Mucosa of descending colon (tissue), 3 donors: ENCODE measurements around the gene TUBA4A. TPM values are rescaled to one million over a fixed set of nuclear protein-coding genes. Genes with fewer than 3 reads are reported as not detected.
A peak's percentile ranks its signal among the peaks of the same experiment; 100 is the strongest.

Experiments used
- ATAC-seq: fragments of 200-7000 bp; cut with Tn5 transposase; one replicate; pipeline ENCODE4 v1.9.1; 2020; ENCODE audit warnings: mild to moderate bottlenecking, moderate library complexity
- DNase-seq, 3 donors: peaks; one replicate each; pipeline ENCODE4 v3.0.0-alpha.2; 2020
- H3K36me3 ChIP-seq: fragments of 200-600 bp; one replicate; pipeline ENCODE4 v1.8.0; 2021; ENCODE audit warnings: low read depth, mild to moderate bottlenecking
- H3K4me1 ChIP-seq: fragments of 200-600 bp; one replicate; pipeline ENCODE4 v1.8.0; 2021; ENCODE audit warnings: low read depth, mild to moderate bottlenecking
- H3K4me3 ChIP-seq: fragments of 200-600 bp; one replicate; pipeline ENCODE4 v1.8.0; 2021; ENCODE audit warnings: mild to moderate bottlenecking
- H3K9me3 ChIP-seq: fragments of 200-600 bp; one replicate; pipeline ENCODE4 v1.8.0; 2021; ENCODE audit warnings: mild to moderate bottlenecking
- intact Hi-C, 2 donors: fragments of 100-400 bp; cut with DNase I in 1 of 2; cut with micrococcal nuclease in 1 of 2; formaldehyde crosslinking; loops; one replicate each; pipeline versions ENCODE4 v1.11.0 to v1.11.1; 2022; cut with DNase I, micrococcal nuclease
- total RNA-seq, 3 donors: library from RNA; stranded (reverse); fragmentation: NEBNext Ultra II Directional in 2 of 3; extraction: Animal tissue kit (Norgen Biotek cat#: 25700) in 2 of 3; gene quantifications; one replicate each; pipeline versions ENCODE4 v1.2.1 to v1.2.4, GENCODE V29; 2021 to 2023
- TF ChIP-seq, protein P1 (sequence below): fragments of 200-600 bp; IDR thresholded peaks from one replicate; pipeline ENCODE4 v1.8.0; 2022; ENCODE audit warnings: antibody characterized with exemption, mild to moderate bottlenecking
- donor health status: DM: no; HTN: no; CAD: no; lungs with moderate emphysema.
- donor health status: DM: no; HTN: no; CAD: no.
- donor health status: DM: no; HTN: yes; CAD: no.

The TUBA4A gene
- total RNA-seq, 3 donors from 2014 or later = 69.7 to 75.3 (median 75.0) TPM

DNA sequence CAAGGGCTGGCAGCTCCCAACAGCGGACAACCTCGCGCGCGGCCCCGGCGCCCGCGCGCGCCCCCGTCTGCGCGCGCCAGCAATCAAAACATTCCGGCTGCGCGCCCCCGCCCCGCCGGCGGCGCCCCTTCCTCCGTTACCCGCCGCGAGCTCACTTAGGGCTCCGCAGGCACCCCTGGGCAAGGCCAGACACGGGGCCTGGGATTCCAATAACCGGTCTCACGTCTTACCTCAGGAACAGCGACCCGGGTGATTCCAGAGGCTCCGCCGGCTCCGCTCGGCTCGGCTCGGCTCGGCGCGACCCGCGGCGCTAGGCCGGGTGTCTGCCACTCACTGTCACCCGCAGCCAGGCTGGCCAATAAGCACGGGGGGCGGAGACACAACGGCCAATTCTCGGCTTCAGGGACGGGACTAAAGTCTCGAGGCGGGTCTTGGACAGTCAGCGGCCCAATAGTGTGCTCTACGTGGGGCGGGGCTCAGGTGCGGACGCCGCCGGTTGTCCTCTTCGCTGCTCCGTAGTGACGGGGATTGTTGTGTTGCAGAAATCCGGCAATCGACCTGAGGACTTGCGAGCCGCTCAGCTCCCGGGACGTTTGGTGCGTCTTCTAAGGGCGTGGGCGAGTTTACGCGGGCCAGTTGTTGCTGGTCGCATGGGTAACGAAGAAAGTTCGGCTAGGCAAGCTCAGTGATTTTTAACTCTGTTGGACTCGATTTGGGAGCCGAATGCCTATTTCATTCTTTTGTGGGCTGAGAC, 24.2 kb downstream of the TUBA4A start, which contains the start of the genes ANKZF1 and ATG9A:
ANKZF1 (plus strand) TSS at position 502 of the 754 bp plus-strand sequence. CDS start 452 bp downstream, outside the sequence.
ATG9A (minus strand) TSS at position 332 of the 754 bp plus-strand sequence. CDS start 1,612 bp downstream, outside the sequence.
- Histone ChIP-seq H3K9me3 (no peaks in the 10 kb centered on the region), H3K36me3 (no peaks in the 10 kb centered on the region), H3K4me3 (peak within 1 kb of the TSS; percentile 46), H3K4me1 (peaks cover 20% of the 10 kb centered on the region)
- peak; percentile 98 to 99 (median 99) for DNase-seq
- peak; percentile 96 for ATAC-seq
- TF ChIP-seq, protein P1, sequence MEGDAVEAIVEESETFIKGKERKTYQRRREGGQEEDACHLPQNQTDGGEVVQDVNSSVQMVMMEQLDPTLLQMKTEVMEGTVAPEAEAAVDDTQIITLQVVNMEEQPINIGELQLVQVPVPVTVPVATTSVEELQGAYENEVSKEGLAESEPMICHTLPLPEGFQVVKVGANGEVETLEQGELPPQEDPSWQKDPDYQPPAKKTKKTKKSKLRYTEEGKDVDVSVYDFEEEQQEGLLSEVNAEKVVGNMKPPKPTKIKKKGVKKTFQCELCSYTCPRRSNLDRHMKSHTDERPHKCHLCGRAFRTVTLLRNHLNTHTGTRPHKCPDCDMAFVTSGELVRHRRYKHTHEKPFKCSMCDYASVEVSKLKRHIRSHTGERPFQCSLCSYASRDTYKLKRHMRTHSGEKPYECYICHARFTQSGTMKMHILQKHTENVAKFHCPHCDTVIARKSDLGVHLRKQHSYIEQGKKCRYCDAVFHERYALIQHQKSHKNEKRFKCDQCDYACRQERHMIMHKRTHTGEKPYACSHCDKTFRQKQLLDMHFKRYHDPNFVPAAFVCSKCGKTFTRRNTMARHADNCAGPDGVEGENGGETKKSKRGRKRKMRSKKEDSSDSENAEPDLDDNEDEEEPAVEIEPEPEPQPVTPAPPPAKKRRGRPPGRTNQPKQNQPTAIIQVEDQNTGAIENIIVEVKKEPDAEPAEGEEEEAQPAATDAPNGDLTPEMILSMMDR = no peak
- intact Hi-C loops = no loop called here

DNA sequence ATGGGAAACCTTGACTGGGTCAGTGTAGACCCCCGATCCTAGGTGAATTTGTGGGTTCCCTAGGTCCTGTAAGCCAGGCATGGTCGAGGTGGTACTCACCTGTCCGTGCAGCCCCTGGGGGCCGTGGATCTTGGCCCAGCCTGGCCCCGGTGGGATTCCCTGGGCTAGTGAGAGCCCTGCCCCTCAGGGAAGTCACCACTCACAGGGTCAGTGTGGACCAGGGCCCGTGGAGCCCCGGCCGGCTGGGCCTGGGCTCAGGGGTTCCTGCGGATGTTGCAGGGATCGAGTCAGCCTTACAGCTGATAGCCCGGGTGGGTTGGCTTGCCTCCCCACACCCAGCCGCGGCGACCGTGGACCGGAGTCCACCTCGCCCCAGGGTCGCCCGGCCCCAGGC, 24.8 kb downstream of the TUBA4A start:
- Histone ChIP-seq H3K4me3 (peak overlapping the region; percentile 46), H3K36me3 (peaks cover 5% of the 10 kb centered on the region), H3K9me3 (no peaks in the 10 kb centered on the region), H3K4me1 (peaks cover 20% of the 10 kb centered on the region)
- no peak for ATAC-seq
- DNase-seq = no peak
- TF ChIP-seq, protein P1 = no peak
- intact Hi-C loops = no loop called here

DNA sequence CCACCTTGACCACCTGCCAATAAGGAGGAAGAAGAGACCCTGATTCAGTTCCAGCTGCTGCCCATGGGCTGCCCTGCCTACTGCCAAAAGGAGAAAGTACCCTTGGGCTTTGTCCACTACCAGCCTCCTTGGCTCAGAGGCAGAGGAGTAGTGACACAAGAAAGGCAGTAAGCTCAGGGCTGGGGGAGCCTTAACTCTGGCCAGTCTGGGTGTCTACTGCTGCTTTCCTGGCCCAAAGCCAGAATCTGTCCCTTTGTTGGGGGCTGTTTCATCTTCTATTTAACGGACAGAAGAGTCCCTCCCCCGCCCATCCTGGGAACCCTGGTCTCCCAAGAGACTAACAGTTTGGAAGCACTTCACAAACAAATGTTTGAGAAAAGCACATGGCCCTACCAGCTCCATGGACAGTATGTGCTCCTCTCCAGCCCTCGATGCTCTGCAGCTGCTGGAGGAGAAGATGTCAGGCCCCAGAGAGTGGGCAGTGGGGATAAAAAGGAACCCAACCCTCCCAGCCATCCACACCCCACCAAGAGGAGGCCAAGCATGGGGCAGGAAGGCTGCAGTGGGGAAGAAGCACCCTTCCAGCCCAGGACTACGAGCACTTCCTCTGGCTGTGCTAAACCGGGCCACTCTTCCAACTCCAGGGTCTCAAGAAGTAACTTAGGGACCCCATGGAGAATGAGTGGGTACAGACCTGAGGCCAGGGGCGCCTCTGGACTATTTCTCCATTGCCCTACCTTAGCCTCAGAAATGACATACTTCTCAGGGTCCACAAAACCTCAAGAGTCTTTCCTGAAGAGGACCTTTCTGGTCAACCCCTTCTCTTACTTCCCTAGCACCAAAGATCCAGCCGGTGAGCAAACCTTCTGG, 25.4 kb downstream of the TUBA4A start:
- Histone ChIP-seq H3K36me3 (peaks cover 8% of the 10 kb centered on the region), H3K4me3 (peak overlapping the region; percentile 46), H3K4me1 (peaks cover 20% of the 10 kb centered on the region), H3K9me3 (no peaks in the 10 kb centered on the region)
- intact Hi-C loops = no loop called here
- peak in 1 of 3 donors; percentile 32 for DNase-seq
- no peak for ATAC-seq
- TF ChIP-seq, protein P1 = no peak

DNA sequence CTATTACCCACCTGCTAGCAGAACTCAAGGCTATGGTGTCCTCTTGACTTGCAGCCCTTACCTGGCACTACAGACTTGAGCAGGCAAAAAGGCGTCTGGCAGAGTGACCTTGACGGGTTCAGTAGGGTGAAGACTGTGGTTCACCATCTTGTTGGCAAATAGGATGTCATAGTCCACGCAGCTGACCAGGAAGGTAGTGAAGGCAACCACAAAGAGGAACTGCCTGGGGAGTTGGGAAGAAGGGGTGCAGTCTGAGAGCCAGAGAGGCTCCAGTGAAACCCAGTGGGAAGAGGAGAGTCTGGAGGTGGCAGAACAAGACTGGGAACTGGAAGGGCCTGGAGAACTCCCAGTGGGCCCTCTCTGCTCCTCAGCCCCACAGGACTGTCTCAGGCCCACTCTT, 28.4 kb downstream of the TUBA4A start:
- Histone ChIP-seq H3K4me3 (no peak overlapping the region), H3K9me3 (no peaks in the 10 kb centered on the region), H3K4me1 (peaks cover 9% of the 10 kb centered on the region), H3K36me3 (peaks cover 10% of the 10 kb centered on the region)
- DNase-seq (no peak), ATAC-seq (no peak)
- intact Hi-C loops = no loop called here
- TF ChIP-seq, protein P1 = no peak

DNA sequence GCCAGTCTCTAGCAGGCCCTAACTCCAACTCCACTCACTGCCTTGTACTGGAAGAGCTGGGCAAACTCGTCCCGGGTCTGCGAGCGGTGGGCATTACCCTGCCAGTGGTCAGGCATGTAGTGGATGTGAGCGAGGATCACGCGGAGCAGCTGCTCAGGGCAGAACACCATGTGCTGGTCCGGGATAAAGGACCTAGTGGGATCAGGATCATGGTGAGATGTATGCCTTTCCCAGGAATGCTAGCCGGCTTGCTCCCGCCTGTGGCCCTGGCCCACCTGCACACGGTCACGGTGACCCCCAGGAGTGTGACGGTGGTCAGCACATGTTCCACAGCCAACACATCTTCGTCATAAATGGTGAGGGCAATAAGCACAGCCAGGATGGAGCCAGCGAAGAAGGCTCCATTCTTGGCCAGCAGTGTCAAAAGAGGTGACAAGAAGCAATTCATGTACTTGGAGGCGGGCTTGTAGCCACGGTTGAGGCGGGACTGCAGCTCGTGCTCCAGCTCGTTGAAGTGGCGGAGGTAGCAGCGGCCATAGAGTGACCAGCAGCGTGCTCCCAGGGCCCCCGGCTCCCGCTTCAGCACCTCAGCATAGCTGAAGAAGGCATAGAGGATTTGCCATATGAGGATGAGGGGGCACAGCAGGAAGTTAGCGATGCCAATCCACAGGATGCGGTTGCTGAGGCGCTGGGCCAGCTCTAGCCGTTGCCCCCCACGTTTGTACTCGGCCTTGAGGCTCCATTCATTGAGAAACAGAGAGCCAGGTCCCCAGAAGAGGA, 29.7 kb downstream of the TUBA4A start:
- TF ChIP-seq, protein P1 = no peak
- Histone ChIP-seq H3K4me3 (no peak overlapping the region), H3K36me3 (peaks cover 10% of the 10 kb centered on the region), H3K9me3 (no peaks in the 10 kb centered on the region), H3K4me1 (peaks cover 14% of the 10 kb centered on the region)
- ATAC-seq (no peak), DNase-seq (no peak)
- intact Hi-C loops = no loop called here
